Activated naive CD8-positive, alpha-beta T cell treated with anti-CD3 and anti-CD28 coated beads, Interleukin-2, amount 10 ng/mL, durations not matched to agents 7 days and 5 days (primary cell): Measurements from ENCODE around the gene MTG2. TPM values are rescaled to one million over a fixed set of nuclear protein-coding genes. Genes with fewer than 3 reads are reported as not detected.
A peak's percentile ranks its signal among the peaks of the same experiment; 100 is the strongest.

ENCODE experiments used
- ATAC-seq: fragments of 150-1000 bp; cut with Tn5 transposase; one replicate; pipeline ENCODE4 v1.10.0; 2021; ENCODE audit warnings: low read depth, moderate library complexity
- POLR2A ChIA-PET: fragments of 350-600 bp; sonication (Branson Sonifier 250); formaldehyde crosslinking; loops from one replicate; lab custom pipeline; 2021; ENCODE audit warnings: antibody characterized with exemption; lab: Charles Lee
- DNase-seq: peaks from one replicate; pipeline ENCODE4 v3.0.0; 2021
- H3K27ac Mint-ChIP-seq: one replicate; pipeline ENCODE4 v1.8.0; 2022; ENCODE audit warnings: mild to moderate bottlenecking, mixed read lengths
- H3K27me3 Mint-ChIP-seq: one replicate; pipeline ENCODE4 v1.8.0; 2022; ENCODE audit warnings: mild to moderate bottlenecking, moderate library complexity, mixed read lengths
- H3K36me3 Mint-ChIP-seq: one replicate; pipeline ENCODE4 v1.8.0; 2021; ENCODE audit warnings: mild to moderate bottlenecking, mixed read lengths
- H3K4me1 Mint-ChIP-seq: one replicate; pipeline ENCODE4 v1.8.0; 2021; ENCODE audit warnings: mixed read lengths
- H3K4me3 Mint-ChIP-seq: one replicate; pipeline ENCODE4 v1.8.0; 2022; ENCODE audit warnings: mild to moderate bottlenecking, moderate library complexity, mixed read lengths
- H3K9me3 Mint-ChIP-seq: one replicate; pipeline ENCODE4 v1.8.0; 2021; ENCODE audit warnings: mixed read lengths
- total RNA-seq, 2 experiments: library from RNA; stranded (reverse); gene quantifications; one replicate each; pipeline ENCODE4 v1.2.3, GENCODE V29; 2021

The MTG2 gene
- total RNA-seq, 2 experiments from 2014 or later = 34.9 to 39.5 TPM

DNA sequence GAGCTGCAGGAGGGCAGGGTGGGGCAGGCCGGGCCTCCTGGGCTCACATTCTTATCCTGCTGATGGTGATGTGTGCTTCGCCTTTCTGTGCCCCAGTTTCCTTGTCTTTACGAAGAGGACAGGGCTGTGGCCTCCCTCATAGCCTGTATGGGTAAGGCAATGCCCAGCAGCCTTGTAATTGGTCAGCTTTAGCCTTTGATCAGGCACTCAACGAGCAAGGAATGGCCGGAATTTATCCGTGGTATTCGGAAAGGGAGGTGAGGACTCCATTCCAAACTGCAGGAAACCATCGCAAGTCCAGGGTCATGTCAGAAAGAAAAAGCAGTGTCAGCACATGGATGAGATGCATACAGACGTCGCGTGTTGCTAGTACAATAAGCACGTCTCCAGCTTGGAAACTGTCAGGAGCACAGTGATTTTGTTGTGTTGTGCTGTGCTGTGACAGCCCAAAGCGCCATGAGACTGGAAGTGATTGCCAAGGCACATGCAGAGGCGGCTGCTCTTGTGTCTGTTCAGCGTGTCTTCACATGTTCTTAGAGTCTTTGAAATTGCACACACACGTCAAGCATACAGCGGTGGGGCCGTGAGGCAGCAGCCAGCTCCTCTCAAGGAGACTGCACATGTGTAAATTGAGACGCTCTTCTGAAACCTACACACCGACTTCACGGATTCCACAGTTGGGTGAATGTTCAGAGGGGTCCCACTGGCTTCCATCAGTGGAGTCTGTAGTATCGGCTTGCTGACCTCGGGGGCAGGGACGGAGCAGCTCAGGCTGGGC lies 33.1 kb upstream of the MTG2 start:
- POLR2A ChIA-PET = no interaction called here
- Mint-ChIP-seq H3K4me1 (peaks cover 10% of the 10 kb centered on the region), H3K36me3 (peaks cover 28% of the 10 kb centered on the region), H3K27ac (no peak overlapping the region), H3K9me3 (peaks cover 4% of the 10 kb centered on the region), H3K27me3 (no peaks in the 10 kb centered on the region), H3K4me3 (no peak overlapping the region)
- no peak for DNase-seq
- ATAC-seq = no peak

DNA sequence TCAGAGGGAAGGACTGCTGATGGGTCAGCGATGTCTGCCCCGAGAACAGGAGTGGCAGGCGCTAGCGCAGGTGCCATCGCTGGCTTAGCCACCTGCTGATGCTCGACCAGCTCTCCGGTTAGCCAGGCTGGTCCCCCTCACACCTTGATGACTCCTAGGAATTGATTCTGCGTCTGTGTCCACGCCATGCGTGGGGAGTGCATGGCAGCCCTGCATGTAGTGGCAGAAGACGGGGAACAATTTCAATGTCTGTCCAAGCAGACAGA lies 32.6 kb upstream of the MTG2 start:
- ATAC-seq (no peak), DNase-seq (no peak)
- Mint-ChIP-seq H3K27ac (no peak overlapping the region), H3K4me3 (no peak overlapping the region), H3K36me3 (peaks cover 29% of the 10 kb centered on the region), H3K4me1 (peaks cover 5% of the 10 kb centered on the region), H3K9me3 (peaks cover 4% of the 10 kb centered on the region), H3K27me3 (no peaks in the 10 kb centered on the region)
- POLR2A ChIA-PET = no interaction called here

GRCh38 chr20:62151225-62151624 lies 31.6 kb upstream of the MTG2 start:
- peaks cover 4% of the 10 kb centered on the region for H3K9me3 Mint-ChIP-seq
- no peak for DNase-seq
- POLR2A ChIA-PET = interaction anchor here (0.6 kb wide), 1 partner anchor 29 kb away, joined by 3 read pairs; the partner anchor contains the start of gene LSM14B
- no peak overlapping the region for H3K4me3 Mint-ChIP-seq
- ATAC-seq = no peak
- H3K27me3 Mint-ChIP-seq = no peaks in the 10 kb centered on the region
- peaks cover 30% of the 10 kb centered on the region for H3K36me3 Mint-ChIP-seq
- H3K27ac Mint-ChIP-seq = no peak overlapping the region
- peaks cover 2% of the 10 kb centered on the region for H3K4me1 Mint-ChIP-seq

GRCh38 chr20:62151835-62152364 lies 30.9 kb upstream of the MTG2 start:
- Mint-ChIP-seq H3K9me3 (peaks cover 4% of the 10 kb centered on the region), H3K4me3 (no peak overlapping the region), H3K27ac (no peak overlapping the region), H3K36me3 (peaks cover 30% of the 10 kb centered on the region), H3K4me1 (peaks cover 2% of the 10 kb centered on the region), H3K27me3 (no peaks in the 10 kb centered on the region)
- ATAC-seq = no peak
- POLR2A ChIA-PET = no interaction called here
- DNase-seq = no peak

DNA sequence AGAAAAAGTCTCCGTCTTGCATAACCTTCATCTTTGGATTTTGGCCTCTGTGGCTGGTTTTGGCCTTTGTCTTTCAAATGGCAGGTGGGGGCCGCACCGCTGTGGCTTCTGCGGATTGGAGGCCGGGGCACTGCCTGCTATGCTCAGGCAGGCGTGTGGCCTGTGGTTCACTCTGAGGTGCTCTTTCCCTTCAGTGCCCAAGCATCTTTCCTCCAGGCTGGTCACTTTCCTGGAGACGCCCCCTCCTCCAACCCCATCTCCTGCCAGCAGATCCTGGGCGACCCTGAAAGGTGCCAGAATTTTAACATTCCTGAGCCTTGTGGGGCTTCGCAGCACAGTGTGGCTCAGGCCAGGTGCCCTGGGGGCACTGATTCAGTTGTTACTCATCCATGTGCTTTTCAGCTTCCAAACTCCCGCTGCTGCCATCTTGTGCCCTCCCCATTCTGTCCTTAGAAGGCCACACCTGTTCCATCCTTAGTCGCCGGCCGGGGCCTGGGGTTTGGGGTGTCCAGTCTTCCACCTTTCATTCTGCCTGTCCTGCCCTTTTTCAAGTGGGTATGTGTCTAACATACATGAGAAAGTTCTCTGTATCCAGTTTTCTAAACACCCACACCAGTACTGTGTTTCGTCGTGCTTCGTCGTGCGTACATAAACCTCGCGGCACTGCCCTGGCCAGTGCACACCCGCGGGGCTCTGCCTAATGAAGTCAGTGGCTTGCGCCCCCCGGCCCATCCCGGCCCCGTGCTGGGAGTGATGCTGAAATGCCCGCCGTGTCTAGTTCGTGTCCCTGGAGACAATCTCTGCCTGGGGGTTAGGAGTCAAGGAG lies 27.2 kb upstream of the MTG2 start:
- DNase-seq = no peak
- H3K36me3 Mint-ChIP-seq = peaks cover 30% of the 10 kb centered on the region
- peaks cover 5% of the 10 kb centered on the region for H3K4me1 Mint-ChIP-seq
- no peak overlapping the region for H3K4me3 Mint-ChIP-seq
- no peak overlapping the region for H3K27ac Mint-ChIP-seq
- POLR2A ChIA-PET = no interaction called here
- H3K9me3 Mint-ChIP-seq = peaks cover 4% of the 10 kb centered on the region
- no peak for ATAC-seq
- H3K27me3 Mint-ChIP-seq = no peaks in the 10 kb centered on the region

DNA sequence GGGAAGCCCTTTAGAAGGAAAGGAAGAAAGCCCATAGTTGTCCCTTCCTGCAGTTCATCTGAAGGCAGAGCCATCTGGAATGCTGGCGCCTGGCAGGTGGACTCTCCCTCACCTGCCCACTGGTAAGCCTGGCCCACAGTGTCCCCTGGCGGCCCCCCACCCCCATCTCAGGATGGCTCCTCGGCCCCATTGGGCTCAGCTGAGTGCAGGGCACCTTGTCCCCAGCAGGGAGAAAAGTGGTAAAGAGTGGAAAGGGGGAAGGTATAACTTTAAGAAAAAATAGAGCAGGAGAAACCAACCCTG lies 26.6 kb upstream of the MTG2 start:
- peaks cover 5% of the 10 kb centered on the region for H3K4me1 Mint-ChIP-seq
- POLR2A ChIA-PET = no interaction called here
- no peak overlapping the region for H3K4me3 Mint-ChIP-seq
- no peak for DNase-seq
- peaks cover 30% of the 10 kb centered on the region for H3K36me3 Mint-ChIP-seq
- H3K27ac Mint-ChIP-seq = no peak overlapping the region
- H3K27me3 Mint-ChIP-seq = no peaks in the 10 kb centered on the region
- H3K9me3 Mint-ChIP-seq = peaks cover 4% of the 10 kb centered on the region
- no peak for ATAC-seq

DNA sequence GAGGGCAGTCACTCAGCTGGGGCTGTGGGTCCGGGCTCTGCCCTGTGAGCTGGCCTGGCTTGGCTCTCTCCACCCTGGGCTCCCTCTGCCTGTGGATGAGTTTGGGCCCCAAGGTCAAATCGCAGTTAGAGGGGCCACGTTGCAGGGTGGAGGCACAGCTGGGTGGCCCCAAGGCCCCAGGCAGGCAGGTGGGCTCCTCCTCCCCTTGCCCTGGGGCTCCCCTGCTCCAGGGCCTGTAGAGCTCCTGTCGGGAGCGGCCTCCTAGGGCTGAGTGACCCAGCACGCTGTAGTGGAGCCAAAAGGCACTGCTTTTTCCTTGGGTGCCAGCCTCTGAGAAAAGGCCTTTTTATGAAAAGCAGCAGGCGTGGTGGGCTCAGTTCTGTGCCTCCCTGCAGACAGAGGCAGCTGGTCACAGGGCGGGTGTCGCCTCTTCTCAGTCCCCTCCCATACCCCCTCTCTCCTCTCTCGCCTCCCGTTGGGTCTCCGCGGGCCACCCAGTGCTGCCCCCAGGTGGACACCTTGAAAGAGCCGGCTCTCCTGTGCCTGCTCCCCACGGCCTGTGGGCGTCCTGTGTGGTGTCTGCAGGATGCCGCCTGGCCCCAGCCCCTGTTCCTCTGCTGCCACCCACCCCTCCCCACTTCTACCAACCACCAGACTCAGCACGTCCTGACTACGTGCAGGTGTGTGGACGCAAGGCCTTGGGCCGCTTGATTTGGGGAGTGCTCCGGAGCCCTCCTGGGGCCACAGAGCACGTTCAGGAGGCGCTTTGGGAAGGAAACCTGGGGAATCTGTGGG lies 26.0 kb upstream of the MTG2 start:
- DNase-seq (peak; percentile 79), ATAC-seq (peak; percentile 88)
- no peak overlapping the region for H3K4me3 Mint-ChIP-seq
- peaks cover 5% of the 10 kb centered on the region for H3K4me1 Mint-ChIP-seq
- H3K27me3 Mint-ChIP-seq = no peaks in the 10 kb centered on the region
- H3K9me3 Mint-ChIP-seq = peaks cover 4% of the 10 kb centered on the region
- H3K36me3 Mint-ChIP-seq = peaks cover 30% of the 10 kb centered on the region
- POLR2A ChIA-PET = no interaction called here
- H3K27ac Mint-ChIP-seq = no peak overlapping the region

DNA sequence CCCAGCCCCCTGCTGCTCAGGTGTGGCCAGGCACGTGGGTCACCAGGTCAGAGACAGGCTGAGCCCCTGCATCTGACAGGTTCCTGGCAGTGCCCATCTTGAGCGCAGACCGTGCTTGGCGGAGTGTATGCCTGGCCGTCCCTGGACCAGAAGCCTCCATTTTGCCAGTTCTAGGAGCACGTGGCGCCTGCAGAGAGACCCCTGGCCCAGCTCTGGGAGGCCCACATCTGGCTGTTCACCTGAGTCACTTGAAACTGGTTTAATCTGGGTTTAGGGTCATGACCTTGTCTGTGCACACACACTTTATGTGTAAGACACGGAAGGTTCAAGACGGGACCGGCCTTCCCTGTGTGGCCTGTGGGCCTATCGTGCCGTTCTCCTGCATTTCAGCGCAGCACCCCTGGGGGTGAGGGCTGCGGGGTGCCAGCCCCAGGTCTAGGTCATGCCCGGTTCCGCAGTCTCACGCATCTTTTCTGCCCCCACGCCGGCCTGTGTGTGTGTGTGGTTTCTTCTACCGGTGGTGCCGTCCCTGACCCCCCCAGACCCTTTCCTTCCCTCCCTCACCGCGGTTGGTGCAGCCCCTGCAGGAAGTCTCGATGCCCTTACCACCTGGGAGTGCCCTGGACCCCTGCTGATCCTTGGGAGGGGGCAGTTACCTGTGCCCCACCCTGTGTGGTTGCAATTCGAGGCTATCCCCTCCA lies 25.3 kb upstream of the MTG2 start:
- no peak overlapping the region for H3K27ac Mint-ChIP-seq
- H3K4me3 Mint-ChIP-seq = no peak overlapping the region
- no peaks in the 10 kb centered on the region for H3K27me3 Mint-ChIP-seq
- POLR2A ChIA-PET = no interaction called here
- H3K4me1 Mint-ChIP-seq = peaks cover 5% of the 10 kb centered on the region
- DNase-seq (no peak), ATAC-seq (no peak)
- peaks cover 4% of the 10 kb centered on the region for H3K9me3 Mint-ChIP-seq
- H3K36me3 Mint-ChIP-seq = peaks cover 23% of the 10 kb centered on the region

DNA sequence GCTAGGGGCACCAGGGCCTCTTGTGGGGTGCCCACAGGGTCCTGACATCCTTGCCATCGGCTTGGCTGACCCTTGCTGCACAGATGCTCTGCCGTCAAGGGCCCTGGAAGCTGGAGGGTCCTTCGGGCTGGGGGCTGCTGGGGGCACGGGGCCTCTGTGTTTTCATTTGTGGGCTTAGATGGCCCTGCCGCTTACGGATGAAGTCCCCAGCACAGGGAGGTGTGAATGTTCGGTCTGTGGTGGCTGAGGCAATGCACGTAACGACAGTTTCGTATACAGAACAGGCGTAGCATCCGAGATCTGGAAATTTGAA lies 24.8 kb upstream of the MTG2 start:
- no peak overlapping the region for H3K27ac Mint-ChIP-seq
- H3K4me1 Mint-ChIP-seq = peaks cover 5% of the 10 kb centered on the region
- no peak for DNase-seq
- peaks cover 18% of the 10 kb centered on the region for H3K36me3 Mint-ChIP-seq
- POLR2A ChIA-PET = no interaction called here
- no peak overlapping the region for H3K4me3 Mint-ChIP-seq
- no peak for ATAC-seq
- no peaks in the 10 kb centered on the region for H3K27me3 Mint-ChIP-seq
- peaks cover 2% of the 10 kb centered on the region for H3K9me3 Mint-ChIP-seq

- Mint-ChIP-seq H3K4me3 (no peak overlapping the region), H3K27ac (no peak overlapping the region), H3K36me3 (peaks cover 15% of the 10 kb centered on the region), H3K9me3 (peaks cover under 1% of the 10 kb centered on the region), H3K4me1 (peaks cover 5% of the 10 kb centered on the region), H3K27me3 (no peaks in the 10 kb centered on the region)
- DNase-seq (no peak), ATAC-seq (no peak)
- POLR2A ChIA-PET = no interaction called here
Observed at GRCh38 chr20:62158541-62158940, 24.3 kb upstream of the MTG2 start.

DNA sequence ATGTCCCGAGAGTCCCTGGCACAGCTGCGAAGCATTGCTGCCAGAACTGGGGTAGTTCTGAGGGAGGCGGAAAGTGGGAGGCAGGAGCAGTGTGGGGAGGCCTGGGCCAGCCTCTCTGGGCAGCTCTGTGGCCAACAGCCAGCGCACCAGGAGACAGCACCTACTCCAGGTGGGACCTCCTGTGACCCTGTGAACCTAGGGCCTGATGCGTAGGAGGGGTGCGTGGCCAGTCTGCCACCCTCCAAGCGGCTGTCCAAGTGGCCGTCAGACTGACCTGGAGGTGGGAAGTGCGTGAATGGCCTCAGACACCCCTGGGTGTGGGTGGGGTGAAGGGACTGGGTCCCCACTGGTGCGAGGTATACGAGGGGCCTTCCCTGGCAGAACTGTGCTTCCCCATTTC lies 23.8 kb upstream of the MTG2 start:
- Mint-ChIP-seq H3K4me3 (no peak overlapping the region), H3K27me3 (no peaks in the 10 kb centered on the region), H3K4me1 (peaks cover 5% of the 10 kb centered on the region), H3K36me3 (peaks cover 10% of the 10 kb centered on the region), H3K27ac (no peak overlapping the region), H3K9me3 (no peaks in the 10 kb centered on the region)
- ATAC-seq (no peak), DNase-seq (no peak)
- POLR2A ChIA-PET = no interaction called here

- Mint-ChIP-seq H3K27ac (peak overlapping the region; percentile 30), H3K27me3 (no peaks in the 10 kb centered on the region), H3K4me1 (peaks cover 5% of the 10 kb centered on the region), H3K9me3 (no peaks in the 10 kb centered on the region), H3K4me3 (peak overlapping the region; percentile 22), H3K36me3 (peaks cover 5% of the 10 kb centered on the region)
- peak; percentile 22 for ATAC-seq
- no peak for DNase-seq
- POLR2A ChIA-PET = no interaction called here
Observed at GRCh38 chr20:62159839-62160238, 23.0 kb upstream of the MTG2 start.

- POLR2A ChIA-PET = no interaction called here
- Mint-ChIP-seq H3K27ac (no peak overlapping the region), H3K9me3 (no peaks in the 10 kb centered on the region)
Observed at GRCh38 chr20:62160253-62160652, 22.6 kb upstream of the MTG2 start.

More at GRCh38 chr20:62160253-62160652, 22.6 kb upstream of the MTG2 start:
- no peaks in the 10 kb centered on the region for H3K27me3 Mint-ChIP-seq
- ATAC-seq = no peak
- peaks cover 5% of the 10 kb centered on the region for H3K4me1 Mint-ChIP-seq
- H3K4me3 Mint-ChIP-seq = no peak overlapping the region
- H3K36me3 Mint-ChIP-seq = peaks cover 5% of the 10 kb centered on the region
- DNase-seq = no peak
